GM12872 (cell line): Measurements from ENCODE around the gene MTOR.

Experiments
- CTCF ChIP-seq: IDR thresholded peaks from 3 replicates; pipeline ENCODE4 v1.5.1; 2011; ENCODE audit warnings: low read depth, mild to moderate bottlenecking, low read length, moderate library complexity; ENCODE audit not compliant: insufficient read depth

The MTOR gene

DNA sequence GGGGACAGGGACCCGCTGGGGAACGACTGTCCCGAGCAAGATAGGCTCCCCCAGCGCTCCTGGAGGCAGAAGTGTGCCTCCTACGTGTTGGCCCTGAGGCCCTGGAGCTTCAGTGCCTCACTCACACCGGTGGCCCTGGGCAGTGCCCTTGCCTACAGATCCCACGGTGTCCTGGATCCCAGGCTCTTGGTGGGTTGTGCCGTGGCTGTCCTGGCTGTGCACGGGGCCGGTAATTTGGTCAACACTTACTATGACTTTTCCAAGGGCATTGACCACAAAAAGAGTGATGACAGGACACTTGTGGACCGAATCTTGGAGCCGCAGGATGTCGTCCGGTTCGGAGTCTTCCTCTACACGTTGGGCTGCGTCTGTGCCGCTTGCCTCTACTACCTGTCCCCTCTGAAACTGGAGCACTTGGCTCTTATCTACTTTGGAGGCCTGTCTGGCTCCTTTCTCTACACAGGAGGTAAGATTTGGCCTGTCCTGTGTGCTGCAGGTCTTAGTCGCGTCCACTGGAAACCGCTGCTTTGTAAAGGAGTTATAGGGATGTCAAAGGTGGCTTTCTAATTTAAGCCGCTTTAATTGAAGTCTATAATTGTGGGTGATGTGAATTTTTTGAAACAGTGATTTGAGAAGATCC lies 11.4 kb upstream of the MTOR start:
- no peak for TF ChIP-seq CTCF

DNA sequence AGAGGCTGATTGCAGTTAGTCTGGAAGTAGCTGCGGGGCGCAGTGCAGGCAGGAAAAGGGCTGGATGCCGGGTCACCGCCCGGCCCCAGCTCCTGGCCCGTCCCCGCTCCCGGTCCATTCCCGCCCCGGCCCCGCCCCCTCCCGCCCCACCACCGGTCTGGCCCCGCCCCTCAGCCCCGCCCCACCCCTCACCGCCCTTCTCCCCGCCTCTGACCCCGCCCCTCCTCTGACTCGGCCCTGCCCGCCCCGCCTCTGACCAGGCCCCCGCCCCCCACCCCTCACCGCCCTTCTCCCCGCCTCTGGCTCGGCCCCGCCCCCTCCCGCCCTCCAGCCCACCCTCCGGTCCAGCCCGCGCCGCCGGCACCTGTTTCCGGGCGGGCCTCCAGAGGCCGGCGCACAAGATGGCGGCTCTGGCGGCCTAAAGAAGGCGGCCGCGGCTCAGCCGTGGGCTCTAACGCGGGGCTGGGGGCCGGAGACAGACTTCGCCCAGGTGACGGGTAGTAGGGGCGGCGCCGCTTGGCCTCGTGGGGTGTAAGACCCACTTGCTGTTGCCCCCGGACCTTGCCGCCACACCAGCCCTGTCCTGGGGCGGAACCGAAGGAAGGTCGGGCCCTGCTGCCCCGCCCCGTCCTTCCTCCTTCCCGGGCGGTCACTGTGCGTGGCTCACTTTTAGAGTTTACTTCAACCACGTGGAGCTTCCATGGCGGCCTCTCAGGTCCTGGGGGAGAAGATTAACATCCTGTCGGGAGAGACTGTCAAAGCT lies 10.7 kb upstream of the MTOR start, which contains the start of gene UBIAD1:
Gene UBIAD1, plus strand, starts transcription at position 367 of the 763 bp plus-strand sequence. Its CDS starts 334 bp downstream, at position 701.
- no peak for TF ChIP-seq CTCF

DNA sequence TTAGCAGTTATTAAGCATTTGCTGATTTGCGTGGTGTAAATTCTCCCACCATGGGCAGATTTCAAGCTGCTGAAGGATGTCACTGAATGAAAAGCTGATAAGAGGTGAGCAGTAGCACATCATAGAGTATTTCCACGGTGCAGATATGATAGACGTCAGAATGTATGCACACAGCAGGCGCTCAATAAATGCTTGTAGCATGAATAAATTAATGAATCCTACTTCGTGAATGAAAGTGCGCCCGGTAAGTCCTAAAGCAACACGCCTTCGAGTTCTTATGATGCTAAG lies 10.1 kb upstream of the MTOR start:
- TF ChIP-seq CTCF = no peak

GRCh38 chr1:11266268-11267074 lies 4.1 kb upstream of the MTOR start:
- no peak for TF ChIP-seq CTCF

DNA sequence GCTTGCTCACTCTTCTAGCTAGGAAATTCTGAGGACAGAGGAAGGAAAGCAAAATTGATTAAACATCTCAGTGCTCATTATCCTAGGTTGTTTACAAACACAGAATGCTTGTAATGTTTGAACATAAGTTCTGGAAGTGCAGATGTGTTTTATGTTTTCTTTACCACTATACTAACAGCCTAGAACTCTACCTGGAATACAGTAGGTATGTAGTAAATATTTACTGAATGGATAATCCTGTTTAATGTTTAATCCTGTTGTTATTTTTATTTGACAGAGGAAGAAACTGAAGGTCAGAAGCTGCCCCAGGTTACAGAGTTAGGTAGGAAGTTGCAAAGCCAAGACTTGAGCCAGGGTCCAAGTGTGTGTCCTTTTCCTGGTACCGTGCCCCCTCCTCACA lies 6.1 kb downstream of the MTOR start:
- TF ChIP-seq CTCF = no peak

- TF ChIP-seq CTCF = no peak
Observed at GRCh38 chr1:11253226-11253625, 9.1 kb downstream of the MTOR start.

- TF ChIP-seq CTCF = no peak
Observed at GRCh38 chr1:11252538-11252937, 9.8 kb downstream of the MTOR start.
